ENCODE results near the gene LNPEP.

- TF ChIP-seq CTCF (IDR thresholded peaks at IDR 0.05; ENCODE audit: low read depth, low read length, missing input control), result no peak
- TF ChIP-seq RXRA (IDR thresholded peaks at IDR 0.05), result no peak
- TF ChIP-seq GABPA (IDR thresholded peaks at IDR 0.05 in 1 of 2, conservative IDR thresholded peaks at IDR 0.05 in 1 of 2), result no peak
Observed at GRCh38 chr5:96990102-96990501, 54.2 kb downstream of the LNPEP start.

All from liver (tissue), 3 donors.